Chondrocyte (in vitro differentiated cells): ENCODE data around the gene OGFRL1. TPM values are rescaled to one million over a fixed set of nuclear protein-coding genes. Genes with fewer than 3 reads are reported as not detected.

Experiments used
- DNase-seq: peaks from one replicate; pipeline ENCODE4 v3.0.0; 2021; ENCODE audit warnings: mixed read lengths, low spot score
- H3K27ac Mint-ChIP-seq: one replicate; pipeline ENCODE4 v1.8.0; 2021; ENCODE audit warnings: mild to moderate bottlenecking, moderate library complexity, mixed read lengths; ENCODE audit not compliant: unreplicated experiment
- H3K27me3 Mint-ChIP-seq: 2 replicates; pipeline ENCODE4 v1.8.0; 2021; ENCODE audit warnings: low read depth, mixed read lengths
- H3K36me3 Mint-ChIP-seq: 2 replicates; pipeline ENCODE4 v1.8.0; 2021; ENCODE audit warnings: low read depth, mixed read lengths
- H3K4me1 Mint-ChIP-seq: 2 replicates; pipeline ENCODE4 v1.8.0; 2021; ENCODE audit warnings: low read depth, mild to moderate bottlenecking, mixed read lengths
- H3K4me3 Mint-ChIP-seq: one replicate; pipeline ENCODE4 v1.8.0; 2021; ENCODE audit warnings: mild to moderate bottlenecking, moderate library complexity, mixed read lengths; ENCODE audit not compliant: unreplicated experiment
- H3K9me3 Mint-ChIP-seq: 2 replicates; pipeline ENCODE4 v1.8.0; 2021; ENCODE audit warnings: low read depth, mixed read lengths
- total RNA-seq: library from RNA; stranded (reverse); gene quantifications from 3 replicates; pipeline ENCODE4 v1.2.1, GENCODE V29; 2021
- TF ChIP-seq, protein P1 (sequence below): fragments of 200-600 bp; sonication (generic); IDR thresholded peaks from 2 replicates; pipeline ENCODE4 v1.5.0; 2021; ENCODE audit warnings: antibody characterized with exemption, mild to moderate bottlenecking, moderate library complexity

Gene OGFRL1
- total RNA-seq, 1 donor from 2014 or later = 6.5 TPM

DNA sequence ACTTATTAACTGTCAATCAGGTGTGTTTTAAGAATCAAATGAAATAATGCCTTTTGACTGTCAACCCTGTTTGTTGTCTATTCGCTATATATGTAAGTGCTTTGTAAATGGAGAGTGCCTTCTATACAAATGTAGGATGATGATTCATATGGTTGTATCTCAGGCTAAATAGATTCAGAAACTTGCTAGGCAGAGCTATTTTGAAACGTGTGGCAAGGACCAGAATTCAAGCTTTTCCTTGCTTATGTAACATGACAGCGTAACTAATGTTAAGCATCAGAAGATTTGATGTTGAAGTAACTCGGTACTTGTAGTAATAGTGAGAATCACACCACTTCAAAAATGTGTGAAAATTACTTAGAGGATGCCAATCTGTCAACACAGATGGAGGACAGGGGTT is 3.4 kb downstream of the OGFRL1 start:
- H3K27ac Mint-ChIP-seq = no peak overlapping the region
- TF ChIP-seq, protein P1, sequence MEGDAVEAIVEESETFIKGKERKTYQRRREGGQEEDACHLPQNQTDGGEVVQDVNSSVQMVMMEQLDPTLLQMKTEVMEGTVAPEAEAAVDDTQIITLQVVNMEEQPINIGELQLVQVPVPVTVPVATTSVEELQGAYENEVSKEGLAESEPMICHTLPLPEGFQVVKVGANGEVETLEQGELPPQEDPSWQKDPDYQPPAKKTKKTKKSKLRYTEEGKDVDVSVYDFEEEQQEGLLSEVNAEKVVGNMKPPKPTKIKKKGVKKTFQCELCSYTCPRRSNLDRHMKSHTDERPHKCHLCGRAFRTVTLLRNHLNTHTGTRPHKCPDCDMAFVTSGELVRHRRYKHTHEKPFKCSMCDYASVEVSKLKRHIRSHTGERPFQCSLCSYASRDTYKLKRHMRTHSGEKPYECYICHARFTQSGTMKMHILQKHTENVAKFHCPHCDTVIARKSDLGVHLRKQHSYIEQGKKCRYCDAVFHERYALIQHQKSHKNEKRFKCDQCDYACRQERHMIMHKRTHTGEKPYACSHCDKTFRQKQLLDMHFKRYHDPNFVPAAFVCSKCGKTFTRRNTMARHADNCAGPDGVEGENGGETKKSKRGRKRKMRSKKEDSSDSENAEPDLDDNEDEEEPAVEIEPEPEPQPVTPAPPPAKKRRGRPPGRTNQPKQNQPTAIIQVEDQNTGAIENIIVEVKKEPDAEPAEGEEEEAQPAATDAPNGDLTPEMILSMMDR = no peak
- no peak overlapping the region for H3K4me3 Mint-ChIP-seq
- no peaks in the 10 kb centered on the region for H3K9me3 Mint-ChIP-seq
- H3K27me3 Mint-ChIP-seq = no peaks in the 10 kb centered on the region
- peaks cover 39% of the 10 kb centered on the region for H3K4me1 Mint-ChIP-seq
- DNase-seq = no peak
- peaks cover 3% of the 10 kb centered on the region for H3K36me3 Mint-ChIP-seq

DNA sequence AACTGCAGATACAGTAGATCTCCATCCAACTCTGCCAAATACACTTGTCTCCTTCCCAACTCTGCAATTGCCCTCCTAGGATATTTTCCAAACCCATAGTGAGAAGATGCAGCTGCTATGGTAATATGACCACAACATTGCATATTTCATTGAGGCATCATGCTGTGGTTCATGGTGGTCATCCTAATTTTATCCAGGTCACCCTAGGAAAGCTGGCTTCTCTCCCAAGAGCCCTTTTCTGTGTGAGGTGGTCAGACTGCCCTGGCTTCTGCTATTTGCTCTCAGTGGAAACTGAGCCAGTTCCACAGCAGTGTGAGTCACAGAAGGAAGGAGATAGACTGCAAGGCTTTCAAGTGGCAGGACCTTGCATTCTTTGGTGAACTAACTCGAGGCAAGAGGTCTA is 5.5 kb downstream of the OGFRL1 start:
- Mint-ChIP-seq H3K4me3 (no peak overlapping the region), H3K27me3 (no peaks in the 10 kb centered on the region), H3K27ac (no peak overlapping the region), H3K9me3 (no peaks in the 10 kb centered on the region), H3K36me3 (peaks cover 3% of the 10 kb centered on the region), H3K4me1 (peaks cover 33% of the 10 kb centered on the region)
- no peak for DNase-seq
- TF ChIP-seq, protein P1 = no peak

DNA sequence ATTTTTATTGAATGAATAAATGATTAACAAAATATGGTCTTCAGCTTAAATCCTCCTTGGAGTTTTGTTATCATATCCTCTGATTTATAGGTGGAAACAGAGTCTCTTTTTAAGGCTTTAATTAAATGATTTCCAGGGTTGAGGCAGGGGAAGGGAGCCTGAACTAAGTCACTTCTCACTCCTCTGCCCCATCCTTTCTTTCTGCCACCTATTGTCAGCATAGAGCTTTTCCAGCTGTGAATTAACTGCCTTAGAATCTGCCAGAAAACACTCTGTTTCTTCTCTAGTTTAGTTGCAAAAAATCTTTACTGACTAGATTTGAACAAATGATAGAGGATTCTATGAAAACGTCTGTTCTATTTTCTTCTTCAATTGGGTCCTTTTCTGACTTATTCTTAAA is 9.8 kb downstream of the OGFRL1 start:
- TF ChIP-seq, protein P1 = no peak
- H3K4me3 Mint-ChIP-seq = no peak overlapping the region
- H3K9me3 Mint-ChIP-seq = no peaks in the 10 kb centered on the region
- peaks cover 14% of the 10 kb centered on the region for H3K4me1 Mint-ChIP-seq
- no peak for DNase-seq
- H3K27me3 Mint-ChIP-seq = no peaks in the 10 kb centered on the region
- no peak overlapping the region for H3K27ac Mint-ChIP-seq
- H3K36me3 Mint-ChIP-seq = peaks cover 5% of the 10 kb centered on the region

DNA sequence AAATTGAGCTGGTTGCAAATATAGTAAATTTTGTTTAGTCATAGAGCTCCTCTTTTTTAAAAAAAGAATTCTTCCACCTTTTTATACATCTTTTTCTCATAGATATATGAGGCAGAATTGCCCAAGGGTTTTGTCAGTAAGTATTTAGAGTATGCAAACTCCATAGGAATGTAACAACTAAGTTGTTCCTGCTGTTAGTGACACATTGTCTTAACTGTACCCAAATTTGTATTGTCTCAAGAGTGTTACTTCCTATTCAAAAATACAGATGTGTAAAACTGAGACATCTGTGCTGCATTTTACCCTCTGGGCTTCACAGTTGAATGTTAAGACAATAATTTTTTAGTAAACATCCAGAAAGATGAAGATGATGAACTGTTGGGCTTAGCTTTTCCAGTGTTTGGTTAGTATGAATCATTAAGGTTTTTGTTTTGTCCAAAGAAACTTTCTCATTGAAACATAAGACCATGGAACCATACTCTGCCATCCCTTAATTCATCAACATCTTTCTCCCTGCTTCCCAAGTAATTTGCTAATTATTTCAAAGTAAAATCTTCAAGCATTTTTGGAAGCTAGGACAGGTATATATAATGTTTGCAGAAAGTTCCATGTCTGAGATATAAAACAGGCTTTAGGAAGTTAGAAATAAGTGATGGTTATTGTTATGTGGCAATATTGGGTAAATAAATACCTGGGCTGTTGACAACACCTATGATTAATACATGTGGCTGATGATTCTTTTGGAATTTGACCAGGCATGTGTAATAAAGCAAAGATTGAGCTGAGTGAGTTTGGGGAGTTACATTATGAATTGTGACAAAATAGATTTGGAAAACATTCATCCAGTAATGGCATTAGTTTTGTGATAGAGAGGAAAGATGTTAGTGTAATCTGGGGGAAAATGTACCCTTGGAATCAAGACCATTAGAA is 11.2 kb downstream of the OGFRL1 start:
- no peak for DNase-seq
- no peak overlapping the region for H3K4me3 Mint-ChIP-seq
- H3K9me3 Mint-ChIP-seq = no peaks in the 10 kb centered on the region
- TF ChIP-seq, protein P1 = no peak
- H3K4me1 Mint-ChIP-seq = peaks cover 4% of the 10 kb centered on the region
- H3K27ac Mint-ChIP-seq = no peak overlapping the region
- H3K36me3 Mint-ChIP-seq = peaks cover 4% of the 10 kb centered on the region
- H3K27me3 Mint-ChIP-seq = no peaks in the 10 kb centered on the region

DNA sequence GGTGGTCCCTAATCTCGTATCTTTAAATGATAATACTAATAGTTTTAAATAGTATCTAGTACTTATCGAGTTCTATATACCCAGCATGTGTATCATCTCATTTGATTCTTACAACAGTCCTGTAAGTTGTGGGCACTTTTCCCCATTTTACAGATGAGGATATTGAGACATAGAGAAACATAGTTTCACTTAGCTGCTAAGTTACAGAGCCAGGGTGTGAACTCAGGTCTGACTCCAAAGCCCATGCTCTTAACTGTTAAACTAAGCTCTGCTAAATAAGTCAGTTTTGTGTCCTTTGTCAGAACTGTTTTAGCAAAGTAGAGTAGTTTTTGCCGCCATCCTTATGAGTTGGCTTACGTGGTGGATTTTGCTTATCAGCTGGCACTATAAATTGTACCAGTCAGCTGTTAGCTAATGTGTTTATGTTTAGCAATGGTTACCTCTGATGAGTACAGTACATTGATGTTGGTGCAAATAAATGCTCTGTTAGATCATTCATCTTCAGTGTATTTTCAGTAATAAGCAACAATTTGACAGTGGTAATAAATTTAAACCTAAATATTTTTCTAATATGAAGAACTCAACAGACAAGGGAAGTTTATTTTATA is 12.1 kb downstream of the OGFRL1 start:
- Mint-ChIP-seq H3K4me3 (no peak overlapping the region), H3K27me3 (no peaks in the 10 kb centered on the region), H3K4me1 (no peaks in the 10 kb centered on the region), H3K27ac (no peak overlapping the region), H3K36me3 (peaks cover 4% of the 10 kb centered on the region), H3K9me3 (no peaks in the 10 kb centered on the region)
- TF ChIP-seq, protein P1 = no peak
- no peak for DNase-seq
